ENCODE measurements around the gene TPCN2. TPM values are rescaled to one million over a fixed set of nuclear protein-coding genes. Genes with fewer than 3 reads are reported as not detected.
"Not testable (repeated sequence)": the region's sequence is repeated elsewhere in the genome, so short reads cannot be mapped to it uniquely, and the experiment has no call there.

The TPCN2 gene
- total RNA-seq, 1 donor from 2014 or later, result 9.5 TPM

GRCh38 chr11:69148806-69149205, 100.1 kb downstream of the TPCN2 start:
- H3K27ac Mint-ChIP-seq (ENCODE audit: unreplicated experiment), result no peak overlapping the region
- H3K9me3 Mint-ChIP-seq (ENCODE audit: unreplicated experiment), result peaks cover 19% of the 10 kb centered on the region
- FAIRE-seq (no peak), DNase-seq (ENCODE audit: low read depth) (no peak)
- Histone ChIP-seq H3K9ac (ENCODE audit: low read length) (no peak overlapping the region), H3K27ac (ENCODE audit: low read depth, low read length) (no peak overlapping the region), H2AFZ (ENCODE audit: low read depth, low read length) (no peak overlapping the region), H3K4me1 (ENCODE audit: insufficient read depth, low read length) (peaks cover 15% of the 10 kb centered on the region), H3K9me3 (ENCODE audit: insufficient read depth, low read depth, low read length) (peaks cover 4% of the 10 kb centered on the region), H3K79me2 (ENCODE audit: insufficient read depth, low read length) (no peaks in the 10 kb centered on the region), H3K4me3 (ENCODE audit: insufficient read depth, low read depth, low read length) (no peak overlapping the region), H3K36me3 (ENCODE audit: insufficient read depth, low read length) (no peaks in the 10 kb centered on the region), H3K4me2 (ENCODE audit: low read length) (no peak overlapping the region), H3K27me3 (ENCODE audit: insufficient read depth, low read length) (no peaks in the 10 kb centered on the region), H4K20me1 (ENCODE audit: insufficient read depth, low read length) (no peaks in the 10 kb centered on the region)
- no peaks in the 10 kb centered on the region for H3K36me3 Mint-ChIP-seq (ENCODE audit: low read depth, unreplicated experiment)
- TF ChIP-seq, protein P1, sequence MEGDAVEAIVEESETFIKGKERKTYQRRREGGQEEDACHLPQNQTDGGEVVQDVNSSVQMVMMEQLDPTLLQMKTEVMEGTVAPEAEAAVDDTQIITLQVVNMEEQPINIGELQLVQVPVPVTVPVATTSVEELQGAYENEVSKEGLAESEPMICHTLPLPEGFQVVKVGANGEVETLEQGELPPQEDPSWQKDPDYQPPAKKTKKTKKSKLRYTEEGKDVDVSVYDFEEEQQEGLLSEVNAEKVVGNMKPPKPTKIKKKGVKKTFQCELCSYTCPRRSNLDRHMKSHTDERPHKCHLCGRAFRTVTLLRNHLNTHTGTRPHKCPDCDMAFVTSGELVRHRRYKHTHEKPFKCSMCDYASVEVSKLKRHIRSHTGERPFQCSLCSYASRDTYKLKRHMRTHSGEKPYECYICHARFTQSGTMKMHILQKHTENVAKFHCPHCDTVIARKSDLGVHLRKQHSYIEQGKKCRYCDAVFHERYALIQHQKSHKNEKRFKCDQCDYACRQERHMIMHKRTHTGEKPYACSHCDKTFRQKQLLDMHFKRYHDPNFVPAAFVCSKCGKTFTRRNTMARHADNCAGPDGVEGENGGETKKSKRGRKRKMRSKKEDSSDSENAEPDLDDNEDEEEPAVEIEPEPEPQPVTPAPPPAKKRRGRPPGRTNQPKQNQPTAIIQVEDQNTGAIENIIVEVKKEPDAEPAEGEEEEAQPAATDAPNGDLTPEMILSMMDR (IDR thresholded peaks at IDR 0.05; ENCODE audit: insufficient read depth, low read depth, low read length), result no peak
- TF ChIP-seq EZH2 (IDR thresholded peaks at IDR 0.05; ENCODE audit: insufficient read depth, low read length), result no peak
- H3K27me3 Mint-ChIP-seq (ENCODE audit: low read depth, unreplicated experiment), result peaks cover 22% of the 10 kb centered on the region
- no peak overlapping the region for H3K4me3 Mint-ChIP-seq (ENCODE audit: unreplicated experiment)
- H3K4me1 Mint-ChIP-seq (ENCODE audit: low read depth, unreplicated experiment), result peaks cover 2% of the 10 kb centered on the region

- not testable (repeated sequence) for H3K4me3 Mint-ChIP-seq (ENCODE audit: unreplicated experiment); H3K27me3 ChIP-seq (ENCODE audit: insufficient read depth, low read length); H4K20me1 ChIP-seq (ENCODE audit: insufficient read depth, low read length); H2AFZ ChIP-seq (ENCODE audit: low read depth, low read length); H3K4me2 ChIP-seq (ENCODE audit: low read length); H3K9ac ChIP-seq (ENCODE audit: low read length); H3K36me3 ChIP-seq (ENCODE audit: insufficient read depth, low read length); H3K9me3 ChIP-seq (ENCODE audit: insufficient read depth, low read depth, low read length); FAIRE-seq; H3K27ac Mint-ChIP-seq (ENCODE audit: unreplicated experiment); H3K36me3 Mint-ChIP-seq (ENCODE audit: low read depth, unreplicated experiment); H3K4me3 ChIP-seq (ENCODE audit: insufficient read depth, low read depth, low read length); H3K79me2 ChIP-seq (ENCODE audit: insufficient read depth, low read length); H3K4me1 Mint-ChIP-seq (ENCODE audit: low read depth, unreplicated experiment); H3K27ac ChIP-seq (ENCODE audit: low read depth, low read length); DNase-seq (ENCODE audit: low read depth)
- Mint-ChIP-seq H3K27me3 (ENCODE audit: low read depth, unreplicated experiment) (peaks cover 18% of the 10 kb centered on the region), H3K9me3 (ENCODE audit: unreplicated experiment) (peaks cover 19% of the 10 kb centered on the region)
- H3K4me1 ChIP-seq (ENCODE audit: insufficient read depth, low read length), result peaks cover 19% of the 10 kb centered on the region
Measured at GRCh38 chr11:69149338-69150045, 100.8 kb downstream of the TPCN2 start.

DNA sequence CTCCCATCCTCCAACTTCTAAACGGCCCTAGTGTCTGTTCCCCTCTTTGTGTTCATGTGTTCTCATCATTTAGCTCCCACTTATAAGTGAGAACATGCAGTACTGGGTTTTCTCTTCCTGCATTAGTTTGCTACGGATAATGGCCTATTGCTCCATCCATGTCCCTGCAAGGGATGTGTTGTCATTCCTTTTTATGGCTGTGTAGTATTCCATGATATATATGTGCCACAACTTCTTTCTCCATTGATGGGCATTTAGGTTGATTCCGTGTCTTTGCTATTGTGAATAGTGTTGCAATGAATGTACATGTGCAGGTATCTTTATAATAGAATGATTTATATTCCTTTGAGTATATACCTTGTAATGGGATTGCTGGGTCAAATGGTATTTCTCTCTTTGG, 101.4 kb downstream of the TPCN2 start:
- Histone ChIP-seq H2AFZ (ENCODE audit: low read depth, low read length) (no peak overlapping the region), H3K4me2 (ENCODE audit: low read length) (no peak overlapping the region), H3K27me3 (ENCODE audit: insufficient read depth, low read length) (no peaks in the 10 kb centered on the region), H3K4me1 (ENCODE audit: insufficient read depth, low read length) (peaks cover 19% of the 10 kb centered on the region), H3K9ac (ENCODE audit: low read length) (no peak overlapping the region), H3K9me3 (ENCODE audit: insufficient read depth, low read depth, low read length) (peaks cover 4% of the 10 kb centered on the region), H3K4me3 (ENCODE audit: insufficient read depth, low read depth, low read length) (no peak overlapping the region), H3K79me2 (ENCODE audit: insufficient read depth, low read length) (no peaks in the 10 kb centered on the region), H3K27ac (ENCODE audit: low read depth, low read length) (no peak overlapping the region), H4K20me1 (ENCODE audit: insufficient read depth, low read length) (no peaks in the 10 kb centered on the region), H3K36me3 (ENCODE audit: insufficient read depth, low read length) (no peaks in the 10 kb centered on the region)
- H3K9me3 Mint-ChIP-seq (ENCODE audit: unreplicated experiment), result peaks cover 19% of the 10 kb centered on the region
- H3K36me3 Mint-ChIP-seq (ENCODE audit: low read depth, unreplicated experiment), result no peaks in the 10 kb centered on the region
- DNase-seq (ENCODE audit: low read depth), result no peak
- H3K4me3 Mint-ChIP-seq (ENCODE audit: unreplicated experiment), result no peak overlapping the region
- peaks cover 2% of the 10 kb centered on the region for H3K4me1 Mint-ChIP-seq (ENCODE audit: low read depth, unreplicated experiment)
- no peak for FAIRE-seq
- H3K27me3 Mint-ChIP-seq (ENCODE audit: low read depth, unreplicated experiment), result peaks cover 17% of the 10 kb centered on the region
- no peak for TF ChIP-seq EZH2 (IDR thresholded peaks at IDR 0.05; ENCODE audit: insufficient read depth, low read length)
- TF ChIP-seq, protein P1 (IDR thresholded peaks at IDR 0.05; ENCODE audit: insufficient read depth, low read depth, low read length), result no peak
- H3K27ac Mint-ChIP-seq (ENCODE audit: unreplicated experiment), result no peak overlapping the region
